B cell (primary cell): Measurements from ENCODE around the gene CHST8. TPM values are rescaled to one million over a fixed set of nuclear protein-coding genes. Genes with fewer than 3 reads are reported as not detected.

ENCODE experiments used
- ATAC-seq: fragments of 200-7000 bp; cut with Tn5 transposase; one replicate; pipeline ENCODE4 v1.10.0; 2021; ENCODE audit warnings: low read depth, mild to moderate bottlenecking, moderate number of reproducible peaks, moderate library complexity
- CTCF ChIA-PET: fragments of 350-600 bp; sonication (Branson Sonifier 250); formaldehyde crosslinking; loops from one replicate; lab custom pipeline; 2021; ENCODE audit warnings: antibody characterized with exemption, inconsistent platforms; lab: Charles Lee
- POLR2A ChIA-PET: fragments of 350-600 bp; sonication (Branson Sonifier 250); formaldehyde crosslinking; loops from one replicate; lab custom pipeline; 2021; ENCODE audit warnings: antibody characterized with exemption; lab: Charles Lee
- DNase-seq: peaks from one replicate; pipeline ENCODE4 v3.0.0; 2013
- H2AFZ ChIP-seq: 2 replicates; pipeline ENCODE4 v1.6.1; 2012; ENCODE audit warnings: mild to moderate bottlenecking, low read depth, low read length; ENCODE audit not compliant: insufficient read depth, poor library complexity, severe bottlenecking
- H3K27ac ChIP-seq, 2 donors: 1 replicate in 1 of 2; 2 replicates in 1 of 2; pipeline ENCODE4 v1.5.1; 2012 to 2013; ENCODE audit warnings: low read length in 2 of 2, mild to moderate bottlenecking in 2 of 2, moderate library complexity in 1 of 2
- H3K27me3 ChIP-seq, 4 experiments: fragments of 200-600 bp in 1 of 4; sonication (generic) in 1 of 4; replicated peaks in 1 of 4; 1 replicate in 2 of 4; 2 replicates in 2 of 4; pipeline versions ENCODE4 v1.6.1 to v1.7.0; 2013 to 2016; ENCODE audit warnings: low read length in 3 of 4, mild to moderate bottlenecking in 2 of 4, mixed read lengths in 1 of 4, moderate library complexity in 1 of 4; ENCODE audit not compliant: insufficient read depth in 4 of 4, control insufficient read depth in 3 of 4; ENCODE audit errors: control extremely low read depth in 1 of 4
- H3K36me3 ChIP-seq, 2 experiments: replicated peaks in 1 of 2; 1 replicate in 1 of 2; 2 replicates in 1 of 2; pipeline versions ENCODE4 v1.6.1 to v1.7.1; 2013; ENCODE audit warnings: low read length in 1 of 2; ENCODE audit not compliant: insufficient read depth in 2 of 2, control insufficient read depth in 1 of 2; ENCODE audit errors: control extremely low read depth in 1 of 2, extremely low read depth in 1 of 2
- H3K4me1 ChIP-seq, 2 donors: fragments of 200-600 bp in 1 of 2; sonication (generic) in 1 of 2; 1 replicate in 1 of 2; 2 replicates in 1 of 2; pipeline versions ENCODE4 v1.5.1 to v1.6.1; 2013 to 2017; ENCODE audit warnings: low read length in 2 of 2; ENCODE audit not compliant: control insufficient read depth in 2 of 2, insufficient read depth in 2 of 2
- H3K4me2 ChIP-seq: replicated peaks from 2 replicates; pipeline ENCODE3; 2012; ENCODE audit warnings: mild to moderate bottlenecking, low read depth, low read length; ENCODE audit not compliant: poor library complexity, severe bottlenecking
- H3K4me3 ChIP-seq, 5 experiments: fragments of 200-600 bp in 1 of 5; sonication (generic) in 1 of 5; 1 replicate in 3 of 5; 2 replicates in 2 of 5; pipeline versions ENCODE4 v1.5.1 to v1.7.0; 2011 to 2016; ENCODE audit warnings: low read length in 4 of 5, mild to moderate bottlenecking in 4 of 5, low read depth in 2 of 5, control low read depth in 1 of 5, moderate library complexity in 1 of 5; ENCODE audit not compliant: insufficient read depth in 1 of 5; ENCODE audit errors: control extremely low read depth in 1 of 5, extremely low read depth in 1 of 5
- H3K79me2 ChIP-seq: fragments of 200-600 bp; sonication (generic); one replicate; pipeline ENCODE4 v1.6.0; 2016; ENCODE audit warnings: low read length; ENCODE audit not compliant: control insufficient read depth, insufficient read depth
- H3K9ac ChIP-seq: fragments of 200-600 bp; sonication (generic); 2 replicates; pipeline ENCODE4 v1.6.1; 2017; ENCODE audit warnings: mild to moderate bottlenecking, low read length, moderate library complexity
- H3K9me3 ChIP-seq, 3 donors: one replicate each; pipeline versions ENCODE4 v1.6.1 to v1.7.1; 2013; ENCODE audit warnings: low read length in 2 of 3; ENCODE audit not compliant: control insufficient read depth in 2 of 3, insufficient read depth in 1 of 3; ENCODE audit errors: control extremely low read depth in 1 of 3
- H4K20me1 ChIP-seq: 2 replicates; pipeline ENCODE4 v1.6.0; 2012; ENCODE audit warnings: mild to moderate bottlenecking, low read length; ENCODE audit not compliant: insufficient read depth, control insufficient read depth, poor library complexity, severe bottlenecking
- H3K27ac Mint-ChIP-seq: one replicate; pipeline ENCODE4 v1.8.0; 2021; ENCODE audit warnings: mixed read lengths
- H3K27me3 Mint-ChIP-seq: one replicate; pipeline ENCODE4 v1.8.0; 2021; ENCODE audit warnings: mixed read lengths
- H3K4me1 Mint-ChIP-seq: one replicate; pipeline ENCODE4 v1.8.0; 2021; ENCODE audit warnings: mixed read lengths
- H3K4me3 Mint-ChIP-seq: one replicate; pipeline ENCODE4 v1.8.0; 2021; ENCODE audit warnings: mixed read lengths
- H3K9me3 Mint-ChIP-seq: one replicate; pipeline ENCODE4 v1.8.0; 2022; ENCODE audit warnings: mixed read lengths; ENCODE audit not compliant: insufficient read depth
- CTCF ChIP-seq: fragments of 200-600 bp; IDR thresholded peaks from one replicate; pipeline ENCODE4 v1.8.0; 2022; ENCODE audit warnings: antibody characterized with exemption, mild to moderate bottlenecking
- EZH2 ChIP-seq: IDR thresholded peaks from 2 replicates; pipeline ENCODE4 v1.6.1; 2012; ENCODE audit warnings: borderline replicate concordance, low read depth, mild to moderate bottlenecking, moderate library complexity, low read length; ENCODE audit not compliant: insufficient read depth, poor library complexity, severe bottlenecking
- WGBS: methylation state at CpG from one replicate; pipeline ENCODE4 v1.1.5; 2013; ENCODE audit warnings: missing lambda C conversion rate; ENCODE audit not compliant: insufficient coverage; 5-methylcytosine and 5-hydroxymethylcytosine counted together
- intact Hi-C: fragments of 100-400 bp; cut with micrococcal nuclease; formaldehyde crosslinking; loops from one replicate; pipeline ENCODE4 v1.10.0; 2022
- polyA plus RNA-seq: library from polyadenylated mRNA; depleted of rRNA; stranded (reverse); fragments of >200 nt; gene quantifications from 2 replicates; pipeline ENCODE4 v1.2.3, GENCODE V29; 2012
- total RNA-seq, 2 donors: library from RNA; stranded (reverse); fragments of 120-200 nt in 1 of 2; gene quantifications; 1 replicate in 1 of 2; 2 replicates in 1 of 2; pipeline versions ENCODE4 v1.2.3 to v1.2.4, GENCODE V29; 2013 to 2022

CHST8 gene
- total and polyA plus RNA-seq, 2 donors (not counting 1 experiment from before 2014, with no cell fraction given), result not detected

GRCh38 chr19:33763633-33764371, 142.0 kb downstream of the CHST8 start:
- TF ChIP-seq EZH2 (no peak), CTCF (no peak)
- Histone ChIP-seq H3K9me3 (peaks cover 0 to 5% (median 0%) of the 10 kb centered on the region in 3 donors), H3K36me3 (no peaks in the 10 kb centered on the region), H3K27ac (no peak overlapping the region), H3K9ac (no peak overlapping the region), H3K4me2 (no peak overlapping the region), H3K27me3 (no peaks in the 10 kb centered on the region), H3K4me3 (no peak overlapping the region), H4K20me1 (no peaks in the 10 kb centered on the region), H3K4me1 (no peaks in the 10 kb centered on the region), H3K79me2 (no peaks in the 10 kb centered on the region), H2AFZ (no peak overlapping the region)
- peaks cover 8% of the 10 kb centered on the region for H3K27me3 Mint-ChIP-seq
- H3K9me3 Mint-ChIP-seq, result no peaks in the 10 kb centered on the region
- no peak for DNase-seq
- no peaks in the 10 kb centered on the region for H3K4me1 Mint-ChIP-seq
- no peak overlapping the region for H3K27ac Mint-ChIP-seq
- ChIA-PET CTCF (interaction anchor here (1.8 kb wide), 1 partner anchor 14 kb away, joined by 7 read pairs; no protein-coding TSS in a partner anchor), POLR2A (no interaction called here)
- no peak for ATAC-seq
- intact Hi-C loops, result no loop called here
- H3K4me3 Mint-ChIP-seq, result no peak overlapping the region
- 91% methylated on average over 11 of the region's 11 CpGs for WGBS

- intact Hi-C loops, result no loop called here
- no peaks in the 10 kb centered on the region for H3K4me1 Mint-ChIP-seq
- 77% methylated on average over 9 of the region's 13 CpGs for WGBS
- ATAC-seq, result no peak
- peaks cover 0 to 5% (median 0%) of the 10 kb centered on the region in 3 donors for H3K9me3 ChIP-seq
- H3K36me3 ChIP-seq, result no peaks in the 10 kb centered on the region
- H4K20me1 ChIP-seq, result no peaks in the 10 kb centered on the region
- H3K79me2 ChIP-seq, result no peaks in the 10 kb centered on the region
- no peaks in the 10 kb centered on the region for H3K9me3 Mint-ChIP-seq
- H3K27me3 Mint-ChIP-seq, result peaks cover 20% of the 10 kb centered on the region
- H3K4me2 ChIP-seq, result no peak overlapping the region
- no peak overlapping the region for H3K4me3 Mint-ChIP-seq
- H3K9ac ChIP-seq, result no peak overlapping the region
- no peak overlapping the region for H3K4me3 ChIP-seq
- H3K27ac Mint-ChIP-seq, result no peak overlapping the region
- no peak overlapping the region for H3K27ac ChIP-seq
- no peaks in the 10 kb centered on the region for H3K27me3 ChIP-seq
- no peak for DNase-seq
- no peak overlapping the region for H2AFZ ChIP-seq
- H3K4me1 ChIP-seq, result no peaks in the 10 kb centered on the region
- ChIA-PET POLR2A (no interaction called here), CTCF (no interaction called here)
- TF ChIP-seq CTCF, result no peak
These were observed 144.9 kb downstream of the CHST8 start for GRCh38 chr19:33766623-33767022.
